NT2/D1 (cell line): Measurements from ENCODE around the gene VAV3.

Experiments
- SUZ12 ChIP-seq: IDR thresholded peaks from 2 replicates; pipeline ENCODE4 v1.6.1; 2011; ENCODE audit not compliant: insufficient read length, insufficient read depth; ENCODE audit errors: extremely low read depth
- YY1 ChIP-seq: IDR thresholded peaks from 2 replicates; pipeline ENCODE4 v1.6.1; 2011; ENCODE audit not compliant: insufficient read length, insufficient read depth

DNA sequence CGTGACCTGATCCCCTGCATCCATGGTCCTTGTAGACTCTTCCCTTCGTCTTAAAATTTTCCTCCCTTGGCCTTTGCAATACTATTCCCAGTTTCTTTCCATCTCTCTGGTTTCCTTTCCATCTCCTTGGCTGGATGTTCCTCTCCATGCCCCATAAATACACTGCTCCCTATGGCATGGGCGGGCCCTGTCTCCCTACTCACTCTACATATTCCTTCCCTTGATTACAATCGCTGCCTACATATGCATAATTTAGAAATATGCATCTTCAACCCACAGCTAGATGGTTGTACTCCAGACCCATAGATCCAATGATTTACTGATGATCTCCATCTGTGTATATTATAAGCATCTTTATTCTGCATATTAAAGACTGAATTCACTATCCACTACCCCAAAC lies 419.1 kb downstream of the VAV3 start:
- TF ChIP-seq SUZ12 = no peak
- TF ChIP-seq YY1 = no peak
